ENCODE measurements around the gene RMI2.

RMI2 gene

DNA sequence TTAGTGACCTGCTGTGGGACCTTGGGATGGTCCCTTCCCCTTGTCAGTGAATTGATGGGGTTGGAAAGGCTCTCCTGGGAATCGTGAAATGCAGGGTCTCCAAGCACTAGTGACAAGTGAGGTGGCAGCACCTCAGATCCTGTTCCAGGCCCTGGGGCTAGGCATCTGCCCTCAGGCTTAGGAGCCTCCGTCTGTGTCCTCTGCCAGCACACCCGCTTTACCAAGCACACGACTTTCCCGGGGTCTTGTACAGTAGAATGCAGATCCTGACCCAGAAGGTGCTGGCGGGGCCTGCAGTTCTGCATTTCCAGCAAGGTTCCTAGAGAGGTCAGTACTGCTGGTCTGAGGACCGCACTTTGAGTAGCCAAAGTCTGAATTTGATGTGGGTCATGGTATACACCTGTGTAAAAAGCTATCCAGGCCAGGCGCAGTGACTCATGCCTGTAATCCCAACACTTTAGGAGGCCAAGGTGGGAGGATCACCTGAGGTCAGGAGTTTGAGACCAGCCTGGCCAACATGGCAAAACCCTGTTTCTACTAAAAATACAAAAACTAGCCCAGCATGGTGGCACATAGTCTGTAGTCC, 30.9 kb upstream of the RMI2 start:
- H3K27ac ChIP-seq (ENCODE audit: low read depth, low read length), result no peak overlapping the region
- no peak overlapping the region for H3K4me3 ChIP-seq (ENCODE audit: low read length)
- H3K4me1 ChIP-seq (ENCODE audit: control insufficient read depth, insufficient read depth, low read length), result no peaks in the 10 kb centered on the region
- H3K27me3 ChIP-seq (ENCODE audit: control insufficient read depth, insufficient read depth, low read length), result no peaks in the 10 kb centered on the region
- no peaks in the 10 kb centered on the region for H3K36me3 ChIP-seq (ENCODE audit: control insufficient read depth, insufficient read depth, low read length)
- no peak overlapping the region for H3K9ac ChIP-seq (ENCODE audit: low read length)

DNA sequence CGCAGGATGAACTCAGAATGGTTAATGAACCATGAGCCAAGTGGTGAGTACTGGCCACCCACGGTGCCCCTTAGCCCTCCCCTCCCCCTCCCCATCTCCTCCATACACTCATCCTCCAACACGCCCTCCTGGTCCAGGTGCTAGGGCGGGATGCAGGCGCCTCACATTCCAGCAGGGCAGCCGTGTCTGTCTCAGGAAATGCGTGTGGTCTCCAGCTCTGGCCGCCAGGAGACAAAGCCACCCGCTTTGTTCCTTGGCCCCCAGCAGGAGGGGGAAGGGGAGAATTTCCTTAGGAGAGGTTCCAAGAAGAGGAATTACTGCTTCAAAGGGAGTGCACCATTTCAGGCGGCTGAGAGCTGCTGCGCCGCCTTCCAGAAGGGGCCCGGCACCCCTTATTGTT, 29.7 kb upstream of the RMI2 start:
- no peak overlapping the region for H3K4me3 ChIP-seq (ENCODE audit: low read length)
- H3K27ac ChIP-seq (ENCODE audit: low read depth, low read length), result no peak overlapping the region
- no peaks in the 10 kb centered on the region for H3K36me3 ChIP-seq (ENCODE audit: control insufficient read depth, insufficient read depth, low read length)
- no peaks in the 10 kb centered on the region for H3K27me3 ChIP-seq (ENCODE audit: control insufficient read depth, insufficient read depth, low read length)
- no peaks in the 10 kb centered on the region for H3K4me1 ChIP-seq (ENCODE audit: control insufficient read depth, insufficient read depth, low read length)
- H3K9ac ChIP-seq (ENCODE audit: low read length), result no peak overlapping the region

DNA sequence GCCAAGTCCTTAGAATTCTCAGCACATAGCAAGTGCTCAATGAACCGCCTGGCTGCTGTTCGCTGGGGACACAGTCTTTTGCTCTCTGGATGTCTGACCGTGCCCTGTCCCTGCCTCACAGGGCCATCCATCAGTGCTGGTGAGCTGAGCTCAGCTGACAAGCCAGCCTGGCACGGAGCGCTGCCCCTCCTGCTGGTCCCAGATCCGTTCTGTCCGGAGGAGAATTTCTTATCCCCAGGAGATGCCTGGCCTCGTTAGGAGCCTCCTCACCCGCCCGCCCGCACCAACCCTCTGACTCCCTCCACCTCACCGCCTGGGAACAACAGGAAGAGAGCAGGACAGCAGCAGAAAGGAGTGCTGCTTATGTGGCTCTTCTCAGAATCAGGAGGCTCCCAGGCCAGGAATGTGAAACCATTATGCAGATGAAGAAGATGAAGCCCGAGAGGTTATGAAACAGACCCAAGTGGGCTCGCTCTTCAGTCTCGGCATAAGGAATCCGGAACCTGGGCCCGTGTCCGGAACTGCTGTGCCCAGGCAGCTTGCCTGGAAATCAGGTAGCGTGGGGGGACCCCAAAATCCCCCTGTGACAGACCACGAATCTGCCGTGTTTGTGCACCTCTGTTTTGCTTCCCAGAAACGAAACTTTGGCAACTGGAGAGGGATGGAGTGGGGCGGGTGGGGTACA, 28.8 kb upstream of the RMI2 start:
- H3K9ac ChIP-seq (ENCODE audit: low read length), result no peak overlapping the region
- no peak overlapping the region for H3K27ac ChIP-seq (ENCODE audit: low read depth, low read length)

DNA sequence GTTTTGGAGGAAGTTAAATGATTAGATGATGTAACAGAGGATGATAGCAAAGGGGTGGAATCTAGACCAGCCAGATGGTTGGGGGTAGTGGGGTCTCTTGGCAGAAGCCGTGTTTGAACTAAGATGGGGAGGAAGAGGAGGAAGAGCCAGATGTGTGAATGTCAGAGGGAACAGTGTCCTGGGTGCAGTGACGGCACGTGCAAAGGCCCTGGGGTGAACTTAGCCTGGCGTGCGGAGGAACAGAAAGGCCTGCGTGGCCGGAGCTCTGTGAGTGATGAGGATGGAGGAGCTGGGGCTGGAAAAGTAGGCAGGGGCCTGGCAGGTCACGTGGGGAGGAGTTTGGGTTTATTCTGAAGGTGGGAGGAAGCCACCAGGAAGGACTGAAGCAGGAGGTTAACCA, 26.4 kb upstream of the RMI2 start:
- H3K36me3 ChIP-seq (ENCODE audit: control insufficient read depth, insufficient read depth, low read length), result no peaks in the 10 kb centered on the region
- H3K27me3 ChIP-seq (ENCODE audit: control insufficient read depth, insufficient read depth, low read length), result no peaks in the 10 kb centered on the region
- no peaks in the 10 kb centered on the region for H3K4me1 ChIP-seq (ENCODE audit: control insufficient read depth, insufficient read depth, low read length)
- no peak overlapping the region for H3K9ac ChIP-seq (ENCODE audit: low read length)
- H3K4me3 ChIP-seq (ENCODE audit: low read length), result no peak overlapping the region
- no peak overlapping the region for H3K27ac ChIP-seq (ENCODE audit: low read depth, low read length)

More for the DNA sequence above, 28.8 kb upstream of the RMI2 start:
- no peaks in the 10 kb centered on the region for H3K27me3 ChIP-seq (ENCODE audit: control insufficient read depth, insufficient read depth, low read length)
- H3K36me3 ChIP-seq (ENCODE audit: control insufficient read depth, insufficient read depth, low read length), result no peaks in the 10 kb centered on the region
- H3K4me1 ChIP-seq (ENCODE audit: control insufficient read depth, insufficient read depth, low read length), result no peaks in the 10 kb centered on the region
- H3K4me3 ChIP-seq (ENCODE audit: low read length), result no peak overlapping the region

DNA sequence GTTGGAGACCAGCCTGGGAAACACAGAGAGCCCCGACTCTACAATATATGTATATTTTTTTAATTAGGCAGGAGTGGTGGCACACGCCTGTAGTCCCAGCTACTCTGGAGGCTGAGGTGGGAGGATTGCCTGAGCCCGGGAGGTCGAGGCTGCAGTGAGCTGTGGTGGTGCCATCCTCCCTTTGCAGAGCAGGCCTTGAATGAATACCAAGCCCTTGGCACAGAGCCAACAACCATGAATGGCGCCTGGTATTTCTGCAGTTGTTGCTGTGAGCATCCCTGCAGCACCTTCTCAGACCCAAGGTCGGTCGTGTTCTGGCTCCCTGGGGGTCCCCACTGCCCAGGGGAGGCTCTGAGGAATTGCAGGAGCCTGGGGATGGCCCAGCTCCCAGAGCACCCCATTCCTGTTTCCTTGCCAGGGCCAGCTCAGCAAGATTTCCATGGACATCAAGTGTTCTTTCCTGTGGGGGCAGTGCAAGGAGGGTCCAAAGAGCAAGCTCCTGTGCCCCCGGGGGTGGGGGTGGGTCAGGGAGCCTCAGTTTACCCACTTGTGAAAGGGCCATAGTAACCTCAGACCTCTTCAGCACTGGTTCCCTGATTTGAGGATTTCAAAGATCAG, 25.6 kb upstream of the RMI2 start:
- H3K4me3 ChIP-seq (ENCODE audit: low read length), result no peak overlapping the region
- no peak overlapping the region for H3K27ac ChIP-seq (ENCODE audit: low read depth, low read length)
- H3K36me3 ChIP-seq (ENCODE audit: control insufficient read depth, insufficient read depth, low read length), result no peaks in the 10 kb centered on the region
- H3K9ac ChIP-seq (ENCODE audit: low read length), result no peak overlapping the region
- H3K27me3 ChIP-seq (ENCODE audit: control insufficient read depth, insufficient read depth, low read length), result no peaks in the 10 kb centered on the region
- H3K4me1 ChIP-seq (ENCODE audit: control insufficient read depth, insufficient read depth, low read length), result no peaks in the 10 kb centered on the region

DNA sequence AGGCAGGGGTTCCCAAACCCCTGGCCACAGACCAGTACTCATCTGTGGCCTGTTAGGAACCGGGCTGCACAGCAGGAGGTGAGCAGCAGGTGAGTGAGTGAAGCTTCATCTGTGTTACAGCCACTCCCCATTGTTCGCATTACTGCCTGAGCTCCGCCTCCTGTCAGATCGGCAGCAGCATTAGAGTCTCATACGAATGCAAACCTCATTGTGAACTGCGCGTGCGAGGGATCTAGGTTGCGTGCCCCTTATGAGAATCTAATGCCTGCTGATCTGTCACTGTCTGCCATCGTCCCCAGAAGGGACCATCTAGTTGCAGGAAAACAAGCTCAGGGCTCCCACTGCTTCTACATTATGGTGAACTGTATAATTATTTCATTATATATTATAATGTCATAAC, 25.1 kb upstream of the RMI2 start:
- Histone ChIP-seq H3K27ac (ENCODE audit: low read depth, low read length) (no peak overlapping the region), H3K36me3 (ENCODE audit: control insufficient read depth, insufficient read depth, low read length) (no peaks in the 10 kb centered on the region), H3K27me3 (ENCODE audit: control insufficient read depth, insufficient read depth, low read length) (no peaks in the 10 kb centered on the region), H3K4me1 (ENCODE audit: control insufficient read depth, insufficient read depth, low read length) (no peaks in the 10 kb centered on the region), H3K9ac (ENCODE audit: low read length) (no peak overlapping the region), H3K4me3 (ENCODE audit: low read length) (no peak overlapping the region)

DNA sequence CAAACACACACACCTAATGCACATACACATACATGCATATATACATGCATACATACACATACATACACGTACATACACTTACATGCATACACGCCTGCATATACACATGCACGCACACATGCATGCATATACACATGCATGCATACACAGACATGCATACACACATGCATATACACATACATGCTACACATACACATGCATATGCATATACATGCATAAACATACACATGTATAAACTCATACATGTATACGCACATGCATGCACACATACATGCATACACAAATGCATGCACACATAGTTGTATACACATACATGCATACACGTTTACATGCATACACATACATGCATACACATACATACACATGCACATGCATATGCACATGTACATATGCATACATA, 23.6 kb upstream of the RMI2 start:
- Histone ChIP-seq H3K27ac (ENCODE audit: low read depth, low read length) (no peak overlapping the region), H3K9ac (ENCODE audit: low read length) (no peak overlapping the region), H3K4me1 (ENCODE audit: control insufficient read depth, insufficient read depth, low read length) (no peaks in the 10 kb centered on the region), H3K27me3 (ENCODE audit: control insufficient read depth, insufficient read depth, low read length) (no peaks in the 10 kb centered on the region), H3K4me3 (ENCODE audit: low read length) (no peak overlapping the region), H3K36me3 (ENCODE audit: control insufficient read depth, insufficient read depth, low read length) (no peaks in the 10 kb centered on the region)

DNA sequence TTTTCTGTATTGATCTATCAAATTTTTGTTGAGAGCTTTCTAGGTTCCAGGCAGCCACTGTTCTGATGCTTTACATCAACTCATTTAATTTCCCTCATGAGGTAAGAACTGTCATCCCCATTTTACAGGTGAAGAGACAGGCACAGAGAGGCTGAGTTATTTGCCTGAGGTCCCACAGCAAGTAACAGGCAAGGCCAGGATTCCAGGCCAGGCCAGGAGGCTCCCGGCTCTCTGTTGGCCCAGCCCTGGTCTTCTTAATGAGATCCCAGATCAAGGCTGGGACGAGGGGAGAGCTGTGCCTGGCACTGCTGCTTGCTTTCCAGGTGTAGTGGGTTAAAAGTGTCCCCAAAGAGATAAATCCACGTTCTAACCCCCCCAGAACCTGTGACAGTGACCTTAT, 22.4 kb upstream of the RMI2 start:
- H3K27ac ChIP-seq (ENCODE audit: low read depth, low read length), result no peak overlapping the region
- no peaks in the 10 kb centered on the region for H3K27me3 ChIP-seq (ENCODE audit: control insufficient read depth, insufficient read depth, low read length)
- H3K4me3 ChIP-seq (ENCODE audit: low read length), result no peak overlapping the region
- H3K36me3 ChIP-seq (ENCODE audit: control insufficient read depth, insufficient read depth, low read length), result no peaks in the 10 kb centered on the region
- no peak overlapping the region for H3K9ac ChIP-seq (ENCODE audit: low read length)
- no peaks in the 10 kb centered on the region for H3K4me1 ChIP-seq (ENCODE audit: control insufficient read depth, insufficient read depth, low read length)

DNA sequence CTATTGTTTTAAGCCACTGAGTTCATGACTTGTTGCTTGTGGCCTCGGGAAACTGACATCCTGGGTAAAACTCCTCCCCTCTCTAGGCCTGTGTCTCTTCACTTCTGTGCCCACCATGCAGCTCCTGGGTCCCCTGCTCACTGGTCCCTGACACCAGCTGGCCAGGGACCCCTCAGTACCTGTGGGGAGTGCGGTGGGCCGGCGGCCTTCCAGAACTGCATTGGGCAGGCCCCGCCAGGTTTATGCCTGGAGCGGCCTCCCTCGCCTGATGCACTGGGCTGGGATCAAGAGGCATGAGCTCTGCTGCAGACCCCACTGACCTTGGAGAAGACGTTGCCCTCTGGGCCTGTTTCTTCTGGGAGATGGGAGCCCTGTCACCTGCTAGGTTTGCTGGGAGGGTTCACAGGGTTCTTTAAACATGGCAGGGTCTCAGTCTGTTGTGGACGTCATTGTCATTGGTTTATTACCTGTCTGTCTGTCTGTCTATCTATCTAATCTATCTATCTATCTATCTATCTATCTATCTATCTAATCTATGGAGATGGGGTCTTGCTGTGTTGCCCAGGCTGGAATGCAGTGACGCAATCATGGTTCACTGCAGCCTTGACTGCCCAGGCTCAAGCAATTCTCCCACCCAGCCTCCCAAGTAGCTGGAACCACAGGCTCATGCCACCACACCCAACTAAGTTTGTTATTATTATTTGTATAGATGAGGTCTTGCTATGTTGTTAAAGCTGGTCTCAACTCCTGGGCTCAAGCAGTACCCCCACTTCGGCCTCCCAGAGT, 21.5 kb upstream of the RMI2 start:
- no peaks in the 10 kb centered on the region for H3K27me3 ChIP-seq (ENCODE audit: control insufficient read depth, insufficient read depth, low read length)
- H3K36me3 ChIP-seq (ENCODE audit: control insufficient read depth, insufficient read depth, low read length), result no peaks in the 10 kb centered on the region
- H3K27ac ChIP-seq (ENCODE audit: low read depth, low read length), result no peak overlapping the region
- no peak overlapping the region for H3K9ac ChIP-seq (ENCODE audit: low read length)
- no peak overlapping the region for H3K4me3 ChIP-seq (ENCODE audit: low read length)
- H3K4me1 ChIP-seq (ENCODE audit: control insufficient read depth, insufficient read depth, low read length), result peaks cover 4% of the 10 kb centered on the region

DNA sequence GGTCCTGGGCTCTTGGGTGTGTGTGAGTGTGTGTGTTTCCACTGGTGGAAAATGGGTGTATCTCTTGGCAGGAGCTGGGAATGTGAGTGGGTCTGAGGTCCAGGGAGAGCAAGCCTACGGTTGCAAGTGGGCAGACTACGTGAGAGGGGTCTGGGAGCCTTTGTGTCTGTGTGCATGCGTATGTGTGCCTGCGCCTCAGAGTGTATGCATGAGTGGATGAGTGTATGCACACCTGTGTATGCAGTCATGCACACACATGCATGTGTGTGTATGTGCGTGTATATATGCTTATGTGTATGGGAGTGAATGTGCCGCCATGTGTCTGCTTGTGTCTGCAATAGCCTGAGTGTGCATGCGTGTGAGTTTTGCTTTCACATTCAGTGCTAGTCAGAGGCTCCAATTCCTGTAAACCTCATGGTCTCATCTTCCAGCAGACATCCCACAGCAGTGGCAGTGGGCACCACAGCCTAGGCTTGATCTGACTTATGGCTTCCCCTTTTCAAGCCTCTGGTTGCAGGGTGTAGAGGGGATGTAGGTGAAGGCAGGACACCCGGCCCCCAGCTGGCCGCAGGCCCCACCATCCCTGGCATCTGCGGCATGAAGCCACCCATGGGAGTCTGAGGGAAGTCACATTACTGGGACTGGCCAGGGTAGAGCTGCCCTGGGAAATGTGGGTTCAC, 19.7 kb upstream of the RMI2 start:
- H3K27ac ChIP-seq (ENCODE audit: low read depth, low read length), result no peak overlapping the region

DNA sequence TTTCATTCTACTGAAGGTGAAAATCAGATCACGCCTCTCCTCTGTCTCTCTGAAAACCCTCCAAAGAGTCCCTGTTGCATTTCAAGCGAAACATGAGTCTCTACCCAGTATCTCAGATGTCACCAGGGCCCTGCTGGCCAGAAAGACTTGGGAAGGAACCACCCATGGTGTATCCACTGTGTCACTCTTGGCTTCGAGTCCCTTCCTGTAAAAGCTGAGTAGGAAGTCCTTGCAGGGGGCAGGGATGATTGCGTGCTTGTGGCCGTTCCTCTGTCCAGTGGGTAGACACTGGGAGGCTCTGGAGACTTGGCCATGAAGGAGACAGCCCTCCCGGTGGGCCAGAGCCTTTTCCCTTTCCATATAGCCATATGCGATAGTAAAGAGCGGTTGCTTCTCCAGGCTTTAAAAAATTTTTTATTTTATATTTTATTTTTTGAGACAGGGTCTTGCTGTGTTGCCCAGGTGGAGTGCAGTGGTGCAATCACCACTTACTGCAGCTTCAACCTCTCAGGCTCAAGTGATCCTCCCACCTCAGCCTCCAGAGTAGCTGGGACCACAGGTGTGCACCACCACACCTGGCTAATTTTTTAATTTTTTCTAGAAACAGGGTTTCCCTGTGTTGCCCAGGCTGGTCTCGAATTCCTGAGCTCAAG, 19.0 kb upstream of the RMI2 start:
- Histone ChIP-seq H3K27me3 (ENCODE audit: control insufficient read depth, insufficient read depth, low read length) (no peaks in the 10 kb centered on the region), H3K36me3 (ENCODE audit: control insufficient read depth, insufficient read depth, low read length) (no peaks in the 10 kb centered on the region), H3K27ac (ENCODE audit: low read depth, low read length) (no peak overlapping the region), H3K9ac (ENCODE audit: low read length) (no peak overlapping the region), H3K4me1 (ENCODE audit: control insufficient read depth, insufficient read depth, low read length) (peaks cover 4% of the 10 kb centered on the region), H3K4me3 (ENCODE audit: low read length) (no peak overlapping the region)

More for the DNA sequence above, 19.7 kb upstream of the RMI2 start:
- no peak overlapping the region for H3K4me3 ChIP-seq (ENCODE audit: low read length)
- H3K27me3 ChIP-seq (ENCODE audit: control insufficient read depth, insufficient read depth, low read length), result no peaks in the 10 kb centered on the region
- H3K4me1 ChIP-seq (ENCODE audit: control insufficient read depth, insufficient read depth, low read length), result peaks cover 4% of the 10 kb centered on the region
- H3K9ac ChIP-seq (ENCODE audit: low read length), result no peak overlapping the region
- no peaks in the 10 kb centered on the region for H3K36me3 ChIP-seq (ENCODE audit: control insufficient read depth, insufficient read depth, low read length)
